Measurements from ENCODE around the gene PNPLA3. TPM values are rescaled to one million over a fixed set of nuclear protein-coding genes. Genes with fewer than 3 reads are reported as not detected.

The PNPLA3 gene
- total RNA-seq, 1 donor from 2014 or later: 6.9 TPM

DNA sequence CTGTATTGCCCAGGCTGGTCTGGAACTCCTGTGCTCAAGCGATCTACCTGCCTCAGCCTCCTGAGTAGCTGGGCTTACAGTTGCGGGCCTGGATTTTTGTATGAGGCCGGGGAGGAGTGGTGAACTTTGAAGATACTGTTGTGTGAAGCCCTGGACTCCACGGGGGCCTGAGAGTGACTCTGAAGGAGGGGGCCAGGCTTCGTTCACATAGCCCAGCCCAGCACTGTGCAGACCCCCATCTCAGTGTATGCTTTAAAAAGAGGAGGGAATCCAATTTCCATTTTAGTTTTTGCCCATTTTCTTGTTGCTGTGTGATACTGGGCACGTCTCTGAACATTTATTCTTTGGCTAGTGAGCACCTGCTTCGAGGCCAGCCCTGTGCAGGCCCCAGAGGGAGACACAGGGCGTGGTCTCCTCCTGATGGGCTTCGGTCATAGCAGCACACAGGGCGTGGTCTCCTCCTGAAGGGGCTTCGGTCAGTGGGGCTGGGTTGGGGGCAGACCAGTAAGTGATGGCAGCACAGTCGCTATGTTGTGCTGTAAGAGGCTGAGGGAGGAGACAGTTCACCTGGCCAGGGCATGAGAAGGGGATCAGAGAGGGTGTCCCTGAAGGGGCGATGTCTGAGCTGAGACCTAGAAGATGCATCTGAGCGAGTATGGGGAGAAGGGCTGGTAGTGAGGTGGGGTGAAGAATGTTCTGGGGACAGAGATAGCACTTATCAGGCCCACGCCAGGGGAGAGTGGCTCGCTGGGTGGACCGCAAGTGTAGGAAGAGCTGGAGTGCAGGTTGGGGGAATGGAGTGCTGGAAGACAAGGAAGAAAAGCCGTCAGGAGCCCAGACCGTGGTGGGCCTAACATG is 45.6 kb downstream of the PNPLA3 start:
- DNase-seq (no peak), ATAC-seq (no peak)
- intact Hi-C loops (cut with DNase I): no loop called here
- Histone ChIP-seq H3K9me3 (no peaks in the 10 kb centered on the region), H3K27me3 (ENCODE audit: low read depth) (no peaks in the 10 kb centered on the region), H3K4me1 (no peaks in the 10 kb centered on the region), H3K4me3 (no peak overlapping the region), H3K27ac (no peak overlapping the region), H3K36me3 (peaks cover 96% of the 10 kb centered on the region)
- TF ChIP-seq, protein P1, sequence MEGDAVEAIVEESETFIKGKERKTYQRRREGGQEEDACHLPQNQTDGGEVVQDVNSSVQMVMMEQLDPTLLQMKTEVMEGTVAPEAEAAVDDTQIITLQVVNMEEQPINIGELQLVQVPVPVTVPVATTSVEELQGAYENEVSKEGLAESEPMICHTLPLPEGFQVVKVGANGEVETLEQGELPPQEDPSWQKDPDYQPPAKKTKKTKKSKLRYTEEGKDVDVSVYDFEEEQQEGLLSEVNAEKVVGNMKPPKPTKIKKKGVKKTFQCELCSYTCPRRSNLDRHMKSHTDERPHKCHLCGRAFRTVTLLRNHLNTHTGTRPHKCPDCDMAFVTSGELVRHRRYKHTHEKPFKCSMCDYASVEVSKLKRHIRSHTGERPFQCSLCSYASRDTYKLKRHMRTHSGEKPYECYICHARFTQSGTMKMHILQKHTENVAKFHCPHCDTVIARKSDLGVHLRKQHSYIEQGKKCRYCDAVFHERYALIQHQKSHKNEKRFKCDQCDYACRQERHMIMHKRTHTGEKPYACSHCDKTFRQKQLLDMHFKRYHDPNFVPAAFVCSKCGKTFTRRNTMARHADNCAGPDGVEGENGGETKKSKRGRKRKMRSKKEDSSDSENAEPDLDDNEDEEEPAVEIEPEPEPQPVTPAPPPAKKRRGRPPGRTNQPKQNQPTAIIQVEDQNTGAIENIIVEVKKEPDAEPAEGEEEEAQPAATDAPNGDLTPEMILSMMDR (IDR thresholded peaks at IDR 0.05): no peak

GRCh38 chr22:43969989-43970755 is 46.6 kb downstream of the PNPLA3 start:
- no peak overlapping the region for H3K27ac ChIP-seq
- H3K9me3 ChIP-seq: no peaks in the 10 kb centered on the region
- ATAC-seq (no peak), DNase-seq (no peak)
- H3K4me1 ChIP-seq: no peaks in the 10 kb centered on the region
- peaks cover 96% of the 10 kb centered on the region for H3K36me3 ChIP-seq
- intact Hi-C loops (cut with DNase I): no loop called here
- no peaks in the 10 kb centered on the region for H3K27me3 ChIP-seq (ENCODE audit: low read depth)
- TF ChIP-seq, protein P1 (IDR thresholded peaks at IDR 0.05): no peak
- no peak overlapping the region for H3K4me3 ChIP-seq

DNA sequence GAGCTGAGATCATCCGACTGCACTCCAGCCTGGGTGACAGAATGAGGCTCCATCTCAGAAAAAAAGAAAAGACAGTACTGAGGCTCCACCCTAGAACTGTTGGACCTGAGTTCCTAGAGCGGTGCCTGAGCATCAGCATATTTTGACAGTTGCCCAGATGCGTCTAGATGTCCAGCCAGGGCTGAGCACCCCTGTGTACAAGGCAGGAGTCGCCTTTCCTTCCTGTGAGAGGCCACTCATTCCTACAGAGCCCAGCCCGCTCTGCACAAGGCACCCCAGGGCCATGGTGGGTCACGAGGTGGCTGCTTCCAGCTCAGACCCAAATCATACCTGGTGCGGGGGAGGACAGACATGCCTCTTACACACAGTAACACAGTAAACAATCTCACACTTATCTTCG is 47.5 kb downstream of the PNPLA3 start:
- Histone ChIP-seq H3K4me1 (no peaks in the 10 kb centered on the region), H3K27ac (no peak overlapping the region), H3K4me3 (no peak overlapping the region), H3K36me3 (peaks cover 96% of the 10 kb centered on the region), H3K27me3 (ENCODE audit: low read depth) (no peaks in the 10 kb centered on the region), H3K9me3 (no peaks in the 10 kb centered on the region)
- ATAC-seq: no peak
- TF ChIP-seq, protein P1 (IDR thresholded peaks at IDR 0.05): no peak
- DNase-seq: no peak
- intact Hi-C loops (cut with DNase I): no loop called here

DNA sequence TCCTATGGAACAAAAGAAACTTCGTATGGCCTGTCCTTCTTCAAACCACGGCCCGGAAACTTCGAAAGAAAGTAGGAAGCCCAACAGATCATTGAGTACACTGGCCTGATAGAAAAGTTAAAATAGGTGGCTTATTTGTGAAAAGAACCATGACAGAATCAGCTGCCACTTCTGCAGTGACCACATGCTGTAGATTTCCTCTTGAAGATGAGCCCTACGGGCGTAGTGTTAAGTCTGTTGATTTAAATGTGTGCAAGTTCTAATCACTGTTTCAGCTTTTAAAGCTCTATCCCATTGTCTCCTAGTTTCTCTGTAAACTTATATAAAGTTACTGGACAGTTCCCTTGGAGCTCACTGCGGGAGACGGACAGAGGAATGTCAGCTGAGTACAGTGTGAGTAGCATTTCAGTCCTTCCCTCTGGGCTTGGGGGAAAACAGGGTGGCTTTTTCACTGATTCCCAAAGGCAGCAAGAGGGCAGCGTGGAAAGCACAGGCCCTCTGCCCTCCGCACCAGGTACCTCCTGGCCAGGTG is 49.4 kb downstream of the PNPLA3 start:
- intact Hi-C loops (cut with DNase I): no loop called here
- Histone ChIP-seq H3K4me3 (no peak overlapping the region), H3K27me3 (ENCODE audit: low read depth) (no peaks in the 10 kb centered on the region), H3K9me3 (no peaks in the 10 kb centered on the region), H3K4me1 (no peaks in the 10 kb centered on the region), H3K36me3 (peaks cover 96% of the 10 kb centered on the region), H3K27ac (no peak overlapping the region)
- TF ChIP-seq, protein P1 (IDR thresholded peaks at IDR 0.05): no peak
- DNase-seq: no peak
- no peak for ATAC-seq

DNA sequence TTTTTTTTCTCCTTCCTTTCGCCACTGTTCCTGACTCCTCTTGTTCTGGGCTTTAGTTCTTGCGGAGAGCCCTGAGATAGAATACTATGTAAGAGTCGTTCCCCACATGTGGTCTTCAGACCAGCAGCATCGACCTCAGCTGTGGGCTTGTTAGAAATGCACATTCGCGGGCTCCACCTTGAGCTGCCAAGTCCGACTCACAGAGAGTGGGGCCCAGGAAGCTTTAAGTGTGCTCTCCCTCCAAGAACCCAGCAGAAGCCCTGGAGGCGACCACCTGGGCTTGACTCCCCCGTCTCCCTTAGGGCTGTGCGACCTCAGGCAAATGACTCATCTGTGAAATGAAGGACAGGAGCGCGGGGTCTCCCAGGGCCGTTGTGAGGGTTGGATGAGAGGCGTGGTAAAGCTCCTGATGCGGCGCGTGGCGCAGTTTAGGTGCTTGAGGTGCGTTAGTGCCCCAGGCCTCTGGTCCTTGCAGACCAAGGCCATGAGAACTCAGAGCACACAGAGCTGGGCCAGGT is 50.5 kb downstream of the PNPLA3 start:
- ATAC-seq (no peak), DNase-seq (no peak)
- Histone ChIP-seq H3K36me3 (peaks cover 96% of the 10 kb centered on the region), H3K4me1 (no peaks in the 10 kb centered on the region), H3K27me3 (ENCODE audit: low read depth) (no peaks in the 10 kb centered on the region), H3K9me3 (no peaks in the 10 kb centered on the region), H3K27ac (no peak overlapping the region), H3K4me3 (no peak overlapping the region)
- intact Hi-C loops (cut with DNase I): no loop called here
- TF ChIP-seq, protein P1 (IDR thresholded peaks at IDR 0.05): no peak

All from lower lobe of right lung (tissue), 2 donors.